ENCODE measurements around the gene FAM241A. TPM values are rescaled to one million over a fixed set of nuclear protein-coding genes. Genes with fewer than 3 reads are reported as not detected.
"Not testable (repeated sequence)": the region's sequence is repeated elsewhere in the genome, so short reads cannot be mapped to it uniquely, and the experiment has no call there.

The FAM241A gene
- total RNA-seq, 1 experiment from 2014 or later: 10.9 TPM

DNA sequence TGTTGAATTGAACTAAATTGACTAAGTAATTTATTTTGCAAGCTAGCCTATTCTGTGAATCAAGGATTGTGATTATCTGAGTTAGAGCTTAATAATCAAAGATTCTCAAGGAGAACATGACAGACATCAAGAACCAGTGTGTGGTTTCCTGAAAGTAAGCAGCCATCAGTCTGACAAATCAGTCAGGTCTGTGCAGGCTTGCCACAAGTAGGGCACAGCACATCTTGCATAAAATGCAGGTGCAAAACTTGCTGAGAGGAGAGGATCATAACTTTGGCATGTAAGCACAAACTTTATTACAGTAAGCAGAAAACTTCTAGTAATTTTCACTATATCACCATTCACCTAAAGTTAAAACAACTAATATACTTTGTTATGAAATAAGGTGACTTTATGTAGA, 22.5 kb downstream of the FAM241A start:
- no peaks in the 10 kb centered on the region for H3K9me3 Mint-ChIP-seq (ENCODE audit: unreplicated experiment)
- TF ChIP-seq, protein P1, sequence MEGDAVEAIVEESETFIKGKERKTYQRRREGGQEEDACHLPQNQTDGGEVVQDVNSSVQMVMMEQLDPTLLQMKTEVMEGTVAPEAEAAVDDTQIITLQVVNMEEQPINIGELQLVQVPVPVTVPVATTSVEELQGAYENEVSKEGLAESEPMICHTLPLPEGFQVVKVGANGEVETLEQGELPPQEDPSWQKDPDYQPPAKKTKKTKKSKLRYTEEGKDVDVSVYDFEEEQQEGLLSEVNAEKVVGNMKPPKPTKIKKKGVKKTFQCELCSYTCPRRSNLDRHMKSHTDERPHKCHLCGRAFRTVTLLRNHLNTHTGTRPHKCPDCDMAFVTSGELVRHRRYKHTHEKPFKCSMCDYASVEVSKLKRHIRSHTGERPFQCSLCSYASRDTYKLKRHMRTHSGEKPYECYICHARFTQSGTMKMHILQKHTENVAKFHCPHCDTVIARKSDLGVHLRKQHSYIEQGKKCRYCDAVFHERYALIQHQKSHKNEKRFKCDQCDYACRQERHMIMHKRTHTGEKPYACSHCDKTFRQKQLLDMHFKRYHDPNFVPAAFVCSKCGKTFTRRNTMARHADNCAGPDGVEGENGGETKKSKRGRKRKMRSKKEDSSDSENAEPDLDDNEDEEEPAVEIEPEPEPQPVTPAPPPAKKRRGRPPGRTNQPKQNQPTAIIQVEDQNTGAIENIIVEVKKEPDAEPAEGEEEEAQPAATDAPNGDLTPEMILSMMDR (IDR thresholded peaks at IDR 0.05; ENCODE audit: unreplicated experiment): no peak
- intact Hi-C loops (cut with micrococcal nuclease): loop anchor here (2.0 kb wide), 1 partner anchor 19 kb away; no protein-coding TSS in a partner anchor

GRCh38 chr4:112168719-112169500, 23.7 kb downstream of the FAM241A start:
- BruUV-seq (replicated peaks): no TSS peak
- intact Hi-C loops (cut with micrococcal nuclease): loop anchor here (2.0 kb wide), 1 partner anchor 20 kb away; no protein-coding TSS in a partner anchor
- peaks cover 5% of the 10 kb centered on the region for H3K36me3 Mint-ChIP-seq (ENCODE audit: insufficient read depth, unreplicated experiment)
- no peaks in the 10 kb centered on the region for H3K27me3 Mint-ChIP-seq (ENCODE audit: insufficient read depth, unreplicated experiment)
- peaks cover 42% of the 10 kb centered on the region for H3K4me1 Mint-ChIP-seq (ENCODE audit: insufficient read depth, unreplicated experiment)
- CTCF ChIA-PET: interaction anchor here (0.5 to 0.7 kb wide), 3 partner anchors 21 to 116 kb away, joined by 3 to 5 read pairs (median 3); no protein-coding TSS in a partner anchor
- TF ChIP-seq, protein P1 (IDR thresholded peaks at IDR 0.05; ENCODE audit: unreplicated experiment): no peak
- H3K27ac Mint-ChIP-seq (ENCODE audit: low read depth, unreplicated experiment): peak overlapping the region; percentile 89
- POLR2A ChIA-PET: interaction anchor here (0.7 to 1.9 kb wide), 11 partner anchors 10 to 63 kb away, joined by 3 to 16 read pairs (median 3); partner anchors contain the start of genes AP1AR and FAM241A
- DNase-seq (ENCODE audit: unreplicated experiment): no peak
- no peaks in the 10 kb centered on the region for H3K9me3 Mint-ChIP-seq (ENCODE audit: unreplicated experiment)
- no peak overlapping the region for H3K4me3 Mint-ChIP-seq (ENCODE audit: unreplicated experiment)

More for the DNA sequence above, 22.5 kb downstream of the FAM241A start:
- Mint-ChIP-seq H3K27ac (ENCODE audit: low read depth, unreplicated experiment) (peak overlapping the region; percentile 21), H3K4me1 (ENCODE audit: insufficient read depth, unreplicated experiment) (peaks cover 33% of the 10 kb centered on the region), H3K36me3 (ENCODE audit: insufficient read depth, unreplicated experiment) (peaks cover 5% of the 10 kb centered on the region), H3K27me3 (ENCODE audit: insufficient read depth, unreplicated experiment) (no peaks in the 10 kb centered on the region), H3K4me3 (ENCODE audit: unreplicated experiment) (no peak overlapping the region)
- CTCF ChIA-PET: interaction anchor here (0.7 kb wide), 1 partner anchor 20 kb away, joined by 3 read pairs; no protein-coding TSS in a partner anchor
- no peak for DNase-seq (ENCODE audit: unreplicated experiment)
- no TSS peak for BruUV-seq (replicated peaks)
- POLR2A ChIA-PET: interaction anchor here (0.6 to 1.9 kb wide), 11 partner anchors 9 to 1972 kb away, joined by 3 to 16 read pairs (median 3); partner anchors contain the start of gene FAM241A

DNA sequence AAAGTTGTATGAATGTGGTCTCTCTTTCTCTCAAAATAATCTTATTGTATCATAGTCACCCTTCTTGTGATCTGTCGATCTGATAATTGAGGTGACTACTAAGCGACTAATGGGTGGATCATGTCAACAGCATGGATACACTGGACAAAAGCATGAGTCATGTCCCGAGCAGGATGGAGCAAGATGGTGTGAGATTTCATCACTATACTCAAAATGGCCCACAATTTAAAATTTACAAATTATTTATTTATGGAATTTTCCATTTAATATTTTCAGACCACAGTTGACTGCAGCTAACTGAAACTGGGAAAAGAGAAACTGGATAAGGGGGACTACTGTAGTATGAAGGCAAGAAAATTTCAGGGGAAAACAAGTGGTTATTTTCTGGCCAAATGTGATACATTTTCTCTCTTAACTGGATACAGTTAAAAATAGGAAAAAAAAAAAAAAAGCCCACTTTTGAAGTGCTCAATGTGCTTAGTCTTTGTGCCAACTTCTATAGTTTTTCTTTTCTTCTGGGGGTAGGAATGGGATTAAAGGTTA, 25.3 kb downstream of the FAM241A start:
- peak overlapping the region; percentile 89 for H3K27ac Mint-ChIP-seq (ENCODE audit: low read depth, unreplicated experiment)
- TF ChIP-seq, protein P1 (IDR thresholded peaks at IDR 0.05; ENCODE audit: unreplicated experiment): no peak
- ChIA-PET CTCF (no interaction called here), POLR2A (interaction anchor here (1.1 to 5.5 kb wide), 3 partner anchors 15 to 61 kb away, joined by 3 to 63 read pairs (median 12); partner anchors contain the start of genes AP1AR and FAM241A)
- no peaks in the 10 kb centered on the region for H3K9me3 Mint-ChIP-seq (ENCODE audit: unreplicated experiment)
- H3K36me3 Mint-ChIP-seq (ENCODE audit: insufficient read depth, unreplicated experiment): peaks cover 5% of the 10 kb centered on the region
- no peaks in the 10 kb centered on the region for H3K27me3 Mint-ChIP-seq (ENCODE audit: insufficient read depth, unreplicated experiment)
- no TSS peak for BruUV-seq (replicated peaks)
- peaks cover 47% of the 10 kb centered on the region for H3K4me1 Mint-ChIP-seq (ENCODE audit: insufficient read depth, unreplicated experiment)
- peak overlapping the region; percentile 11 for H3K4me3 Mint-ChIP-seq (ENCODE audit: unreplicated experiment)
- intact Hi-C loops (cut with micrococcal nuclease): no loop called here
- peak; percentile 91 for DNase-seq (ENCODE audit: unreplicated experiment)

- H3K9me3 Mint-ChIP-seq (ENCODE audit: unreplicated experiment); intact Hi-C loops (cut with micrococcal nuclease); CTCF ChIA-PET; H3K27me3 Mint-ChIP-seq (ENCODE audit: insufficient read depth, unreplicated experiment); DNase-seq (ENCODE audit: unreplicated experiment); H3K4me3 Mint-ChIP-seq (ENCODE audit: unreplicated experiment); H3K36me3 Mint-ChIP-seq (ENCODE audit: insufficient read depth, unreplicated experiment); BruUV-seq (replicated peaks): not testable (repeated sequence)
- peak overlapping the region; percentile 89 for H3K27ac Mint-ChIP-seq (ENCODE audit: low read depth, unreplicated experiment)
- H3K4me1 Mint-ChIP-seq (ENCODE audit: insufficient read depth, unreplicated experiment): peaks cover 45% of the 10 kb centered on the region
- POLR2A ChIA-PET: interaction anchor here (1.1 to 5.5 kb wide), 3 partner anchors 14 to 61 kb away, joined by 3 to 63 read pairs (median 12); partner anchors contain the start of genes AP1AR and FAM241A
These were observed 26.0 kb downstream of the FAM241A start for GRCh38 chr4:112171051-112171763.
